ENCODE data around the gene NT5C3A. TPM values are rescaled to one million over a fixed set of nuclear protein-coding genes. Genes with fewer than 3 reads are reported as not detected.
A peak's percentile ranks its signal among the peaks of the same experiment; 100 is the strongest.

Gene NT5C3A
- total RNA-seq, 1 experiment from 2014 or later: 22.0 TPM

DNA sequence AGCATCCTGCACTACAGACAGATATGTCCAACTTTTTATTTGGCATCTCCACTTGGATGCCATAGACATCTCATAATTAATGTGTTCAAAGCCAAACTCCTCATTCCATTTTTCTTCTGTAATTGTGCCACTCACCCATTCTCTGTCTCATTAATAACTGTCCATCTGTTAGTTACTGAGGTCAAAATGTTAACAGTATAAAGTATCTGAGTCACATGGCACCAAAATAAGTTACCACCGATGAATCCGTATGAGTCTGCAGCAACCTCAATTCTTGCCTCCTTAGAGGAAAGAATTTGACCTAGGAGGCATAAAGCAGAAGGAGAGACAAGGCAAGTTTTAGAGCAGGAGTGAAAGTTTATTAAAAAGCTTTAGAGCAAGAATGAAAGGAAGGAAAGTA is 16.5 kb upstream of the NT5C3A start:
- in situ Hi-C loops (cut with HindIII; ENCODE audit: low sequenced_read_pairs): no loop called here
- no peak for DNase-seq (ENCODE audit: low spot score)

DNA sequence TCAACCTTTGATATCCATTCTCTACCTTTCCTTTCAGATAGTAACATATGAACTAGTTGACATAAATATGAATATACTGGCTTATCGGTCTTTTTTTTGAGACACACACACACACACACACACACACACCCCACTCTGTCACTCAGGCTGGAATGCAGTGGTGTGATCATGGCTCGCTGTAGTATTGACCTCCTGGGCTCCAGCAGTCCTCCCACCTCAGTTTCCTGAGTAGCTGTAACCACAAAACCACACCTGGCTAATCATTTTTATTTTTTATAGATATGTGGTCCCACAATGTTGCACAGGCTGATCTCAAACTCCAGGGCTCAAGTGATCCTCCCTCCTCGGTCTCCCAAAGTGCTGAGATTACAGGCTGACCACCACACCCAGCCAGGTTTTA is 14.2 kb upstream of the NT5C3A start:
- in situ Hi-C loops (cut with HindIII; ENCODE audit: low sequenced_read_pairs): no loop called here
- no peak for DNase-seq (ENCODE audit: low spot score)

DNA sequence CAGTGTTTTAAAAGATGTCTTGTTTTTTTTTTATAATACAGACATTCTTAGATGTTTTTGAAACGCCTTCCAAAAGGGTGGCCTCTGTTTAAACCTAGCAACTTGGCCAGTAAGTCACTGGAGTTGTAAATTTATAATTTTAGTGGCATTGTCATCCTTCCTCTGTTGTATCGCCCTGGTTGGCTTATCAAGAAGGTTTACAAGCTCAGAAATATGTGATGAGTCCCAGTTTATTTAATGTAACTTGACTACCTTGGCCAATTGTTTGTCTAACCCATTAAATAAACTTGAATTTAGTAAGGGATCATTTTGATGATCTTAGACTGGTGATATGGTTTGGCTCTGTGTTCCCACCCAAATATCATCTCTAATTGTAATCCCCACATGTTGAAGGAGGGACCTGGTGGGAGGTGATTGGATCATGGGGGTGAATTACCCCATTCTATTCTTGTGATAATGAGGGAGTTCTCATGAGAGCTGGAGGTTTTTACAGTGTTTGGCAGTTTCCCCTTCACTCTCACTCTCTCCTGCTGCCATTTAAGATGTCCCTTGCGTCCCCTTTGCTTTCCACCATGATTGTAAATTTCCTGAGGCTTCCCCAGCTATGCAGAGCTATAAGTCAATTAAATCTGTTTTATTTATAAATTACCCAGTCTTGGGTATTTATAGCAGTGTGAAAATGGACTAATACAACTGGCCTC is 13.4 kb upstream of the NT5C3A start:
- no peak for DNase-seq (ENCODE audit: low spot score)
- in situ Hi-C loops (cut with HindIII; ENCODE audit: low sequenced_read_pairs): no loop called here

DNA sequence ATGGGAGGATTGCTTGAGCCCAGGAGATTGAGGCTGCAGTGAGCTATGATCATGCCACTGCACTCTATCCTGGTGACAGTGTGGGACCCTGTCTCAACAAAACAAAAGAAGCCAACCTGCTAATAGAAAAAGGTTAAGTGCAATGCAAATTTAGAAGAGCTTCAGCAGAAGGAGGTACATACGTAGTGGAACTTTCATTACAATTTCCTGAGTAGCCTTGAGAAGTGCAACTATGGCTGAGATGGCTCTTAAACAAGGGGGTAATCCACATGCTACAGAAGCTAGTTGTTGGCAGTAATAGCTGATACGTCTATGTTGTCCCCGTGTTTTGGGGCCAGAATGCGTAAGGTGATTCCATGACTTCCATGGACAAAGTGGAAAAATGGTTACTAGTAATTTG is 10.7 kb upstream of the NT5C3A start:
- in situ Hi-C loops (cut with HindIII; ENCODE audit: low sequenced_read_pairs): no loop called here
- DNase-seq (ENCODE audit: low spot score): no peak

DNA sequence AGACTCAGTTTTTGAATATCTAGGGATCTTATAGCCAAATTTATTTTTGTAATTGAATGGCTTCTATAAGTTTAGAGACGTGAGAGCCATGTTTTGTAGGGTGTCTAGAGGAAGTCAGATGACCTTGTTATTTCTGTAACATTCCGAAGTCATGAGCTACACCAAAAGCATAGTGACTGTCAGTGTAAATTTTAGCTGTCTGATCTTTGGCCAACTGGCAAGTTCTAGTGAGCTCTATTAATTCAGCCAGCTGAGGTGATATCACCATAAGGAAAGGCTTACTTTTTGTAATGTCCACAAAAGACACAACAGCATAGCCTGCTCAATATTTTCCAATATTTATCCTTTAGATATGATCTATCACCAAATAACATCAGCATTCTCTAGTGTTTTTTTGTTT is 9.9 kb upstream of the NT5C3A start:
- in situ Hi-C loops (cut with HindIII; ENCODE audit: low sequenced_read_pairs): no loop called here

DNA sequence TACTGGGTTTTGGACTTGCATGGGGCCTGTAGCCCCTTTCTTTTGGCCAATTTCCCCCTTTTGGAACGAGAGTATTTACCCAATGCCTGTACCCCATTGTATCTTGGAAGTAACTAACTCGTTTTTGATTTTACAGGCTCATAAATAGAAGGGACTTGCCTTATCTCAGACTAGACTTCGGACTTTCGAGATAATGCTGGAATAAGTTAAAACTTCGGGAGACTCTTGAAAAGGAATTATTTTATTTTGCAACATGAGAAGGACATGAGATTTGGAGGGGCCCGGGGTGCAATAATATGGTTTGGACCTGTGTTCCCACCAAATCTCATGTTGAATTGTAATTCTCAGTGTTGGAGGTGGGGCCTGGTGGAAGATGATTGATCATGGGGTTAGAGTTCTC is 8.3 kb upstream of the NT5C3A start:
- in situ Hi-C loops (cut with HindIII; ENCODE audit: low sequenced_read_pairs): no loop called here

More for the DNA sequence above, 9.9 kb upstream of the NT5C3A start:
- no peak for DNase-seq (ENCODE audit: low spot score)

DNA sequence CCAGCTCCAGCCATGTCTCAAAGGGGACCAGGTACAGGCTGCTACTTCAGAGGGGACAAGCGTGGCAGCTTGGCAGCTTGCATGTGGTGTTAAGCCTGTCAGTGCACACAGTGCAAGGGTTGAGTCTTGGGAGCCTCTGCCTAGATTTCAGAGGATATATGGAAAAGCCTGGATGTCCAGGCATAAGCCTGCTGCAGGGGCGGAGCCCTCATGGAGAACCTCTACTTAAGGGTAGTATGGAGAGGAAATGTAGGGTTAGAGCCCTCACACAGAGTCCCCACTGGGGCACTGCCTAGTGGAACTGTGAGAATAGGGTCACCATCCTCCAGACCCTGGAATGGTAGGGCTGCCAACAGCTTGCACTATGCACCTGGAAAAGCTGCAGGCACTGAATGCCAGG is 7.7 kb upstream of the NT5C3A start:
- in situ Hi-C loops (cut with HindIII; ENCODE audit: low sequenced_read_pairs): no loop called here
- no peak for DNase-seq (ENCODE audit: low spot score)

More for the DNA sequence above, 8.3 kb upstream of the NT5C3A start:
- no peak for DNase-seq (ENCODE audit: low spot score)

DNA sequence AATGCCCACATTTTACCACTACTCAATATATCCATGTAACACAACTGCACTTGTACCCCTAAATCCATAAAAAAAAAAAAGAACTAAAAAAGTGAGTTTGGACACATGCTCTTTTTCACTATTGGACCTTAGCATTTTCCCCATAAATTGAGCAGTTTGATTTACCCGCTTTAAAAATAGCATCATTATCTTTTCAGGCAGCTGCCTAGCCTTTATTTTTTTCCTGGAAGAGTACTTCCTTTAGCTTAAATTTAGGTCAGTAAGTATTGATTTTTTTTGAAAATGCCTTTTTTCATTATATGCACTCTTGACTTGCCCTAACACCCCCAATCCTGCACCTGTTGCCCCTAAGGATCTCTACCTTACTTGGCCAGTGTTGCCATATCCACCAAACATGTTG is 5.3 kb upstream of the NT5C3A start:
- no peak for DNase-seq (ENCODE audit: low spot score)
- in situ Hi-C loops (cut with HindIII; ENCODE audit: low sequenced_read_pairs): no loop called here

DNA sequence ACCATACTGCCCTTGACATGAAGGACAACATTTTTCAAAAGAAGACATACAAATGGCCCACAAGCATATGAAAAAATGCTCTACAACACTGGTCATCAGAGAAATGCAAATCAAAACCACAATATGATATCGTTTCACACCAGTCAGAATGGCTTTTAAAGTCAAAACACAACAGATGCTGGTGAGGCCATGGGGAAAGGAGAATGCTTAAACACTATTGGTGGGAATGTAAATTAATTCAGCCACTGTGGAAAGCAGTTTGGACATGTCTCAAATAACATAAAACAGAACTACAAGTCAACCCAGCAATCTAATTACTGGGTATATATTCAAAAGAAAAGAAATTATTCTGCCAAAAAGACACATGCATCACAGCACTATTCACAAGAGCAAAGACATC is 4.2 kb upstream of the NT5C3A start:
- no peak for DNase-seq (ENCODE audit: low spot score)
- in situ Hi-C loops (cut with HindIII; ENCODE audit: low sequenced_read_pairs): no loop called here

DNA sequence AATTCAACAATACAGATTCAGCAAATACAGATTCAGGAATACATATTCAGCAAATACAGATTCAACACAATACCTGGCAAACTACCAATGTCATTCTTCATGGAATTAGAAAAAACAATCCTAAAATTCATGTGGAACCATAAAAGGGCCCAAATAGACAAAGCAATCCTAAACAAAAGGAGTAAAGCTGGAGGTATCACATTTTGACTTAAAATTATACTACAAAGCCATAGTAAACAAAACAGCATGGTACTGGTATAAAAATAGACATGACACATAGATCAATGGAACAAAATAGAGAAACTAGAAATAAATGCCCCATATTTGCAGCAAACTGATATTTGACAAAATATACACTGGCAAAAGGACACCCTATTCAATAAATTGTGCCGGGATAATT is 3.4 kb upstream of the NT5C3A start:
- in situ Hi-C loops (cut with HindIII; ENCODE audit: low sequenced_read_pairs): no loop called here
- DNase-seq (ENCODE audit: low spot score): no peak

DNA sequence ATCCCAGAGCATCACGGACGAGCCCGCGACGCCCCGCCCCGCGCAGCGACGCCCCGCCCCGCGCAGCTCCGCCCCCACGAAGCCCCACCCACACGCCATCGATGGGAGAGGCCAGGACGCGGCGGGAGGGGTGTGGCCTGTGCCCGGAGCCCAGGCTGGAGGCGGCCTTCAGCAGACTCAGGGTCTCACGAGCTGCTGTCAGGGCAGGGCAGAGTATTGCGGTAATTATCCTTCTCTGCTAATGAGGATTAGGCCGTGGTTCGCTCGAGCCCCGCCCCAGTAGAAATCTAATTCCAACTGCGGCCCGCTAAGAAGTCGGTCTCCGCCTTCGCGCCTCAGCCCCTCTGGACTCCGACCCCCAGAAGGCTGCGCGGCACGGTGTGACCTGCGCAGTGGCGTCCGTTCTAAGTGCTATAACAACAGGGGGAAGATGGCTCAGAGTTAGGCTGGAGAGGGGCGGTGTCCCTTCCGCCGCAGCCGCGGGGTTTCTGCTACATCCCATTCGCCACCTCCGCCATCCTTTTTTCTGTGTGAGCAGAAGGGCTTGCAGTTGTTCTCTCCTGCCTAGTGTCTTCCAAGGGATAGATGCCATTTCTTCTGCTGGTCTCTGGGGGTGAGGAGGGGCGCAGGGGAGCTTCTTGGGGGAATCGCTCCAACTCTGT is 337 bp upstream of the NT5C3A start:
- in situ Hi-C loops (cut with HindIII; ENCODE audit: low sequenced_read_pairs): no loop called here
- peak; percentile 95 for DNase-seq (ENCODE audit: low spot score)

DNA sequence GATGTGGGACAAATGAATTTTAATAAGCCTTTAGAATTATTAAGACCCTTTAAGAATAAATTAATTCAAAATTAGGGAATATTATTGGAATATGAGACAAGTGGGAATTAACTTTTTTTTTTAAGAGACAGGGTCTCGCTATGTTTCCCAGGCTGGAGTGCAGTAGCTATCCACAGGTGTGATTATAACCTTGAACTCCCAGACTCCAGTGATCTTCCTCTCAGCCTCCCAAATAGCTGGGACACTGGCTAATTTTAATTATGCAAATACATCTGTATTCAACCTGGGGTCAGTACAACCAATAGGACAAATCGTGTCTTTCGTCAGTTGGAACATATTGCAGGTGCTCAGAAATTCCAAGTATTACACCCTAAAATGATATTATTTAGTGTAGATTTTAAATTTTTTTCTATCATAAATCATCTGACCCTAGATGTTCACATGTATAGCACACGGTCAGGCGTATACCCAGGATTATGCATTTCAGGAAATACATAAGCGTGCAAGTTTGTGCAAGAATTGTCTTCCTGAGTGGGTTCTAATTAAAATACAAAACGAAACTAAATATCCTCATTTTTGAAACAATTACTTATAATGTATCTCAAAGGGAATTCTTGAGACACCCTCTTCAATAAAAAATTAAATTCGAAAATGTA is 1.2 kb downstream of the NT5C3A start:
- in situ Hi-C loops (cut with HindIII; ENCODE audit: low sequenced_read_pairs): no loop called here
- DNase-seq (ENCODE audit: low spot score): no peak

DNA sequence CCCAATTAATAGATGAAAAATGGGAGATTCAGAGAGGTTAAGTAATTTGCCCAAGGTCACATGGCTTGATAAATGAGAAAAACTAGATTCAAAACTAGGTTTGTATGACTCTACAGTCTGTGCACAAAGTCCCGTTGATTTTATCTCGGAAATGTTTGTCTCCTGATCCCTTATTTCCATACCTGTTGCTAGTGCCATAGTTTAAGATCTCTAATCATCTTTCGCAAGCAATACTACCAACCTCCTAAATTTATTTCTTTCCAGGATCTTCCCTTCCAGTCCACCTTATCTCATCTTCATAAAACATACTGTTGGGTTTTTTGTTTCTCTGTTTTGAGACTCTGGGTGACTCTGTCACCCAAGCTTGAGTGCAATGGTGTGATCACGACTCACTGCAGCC is 2.9 kb downstream of the NT5C3A start:
- in situ Hi-C loops (cut with HindIII; ENCODE audit: low sequenced_read_pairs): no loop called here
- no peak for DNase-seq (ENCODE audit: low spot score)

DNA sequence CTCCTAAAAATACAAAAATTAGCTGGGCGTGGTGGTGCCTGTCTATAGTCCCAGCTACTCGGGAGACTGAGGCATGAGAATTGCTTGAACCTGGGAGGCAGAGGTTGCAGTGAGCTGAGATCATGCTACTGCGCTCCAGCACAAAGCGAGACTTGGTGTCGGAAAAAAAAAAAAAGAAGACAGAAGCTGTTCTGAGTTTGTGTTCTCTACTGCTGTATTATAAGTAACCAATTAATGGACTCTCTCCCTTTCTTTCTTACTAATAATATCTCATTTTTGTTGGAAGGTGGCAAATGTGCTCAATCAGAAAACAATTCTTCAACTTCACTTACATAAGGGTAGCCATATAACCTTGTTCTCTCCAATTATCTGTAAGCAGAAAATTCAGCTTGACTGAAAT is 7.4 kb downstream of the NT5C3A start:
- no peak for DNase-seq (ENCODE audit: low spot score)
- in situ Hi-C loops (cut with HindIII; ENCODE audit: low sequenced_read_pairs): no loop called here

DNA sequence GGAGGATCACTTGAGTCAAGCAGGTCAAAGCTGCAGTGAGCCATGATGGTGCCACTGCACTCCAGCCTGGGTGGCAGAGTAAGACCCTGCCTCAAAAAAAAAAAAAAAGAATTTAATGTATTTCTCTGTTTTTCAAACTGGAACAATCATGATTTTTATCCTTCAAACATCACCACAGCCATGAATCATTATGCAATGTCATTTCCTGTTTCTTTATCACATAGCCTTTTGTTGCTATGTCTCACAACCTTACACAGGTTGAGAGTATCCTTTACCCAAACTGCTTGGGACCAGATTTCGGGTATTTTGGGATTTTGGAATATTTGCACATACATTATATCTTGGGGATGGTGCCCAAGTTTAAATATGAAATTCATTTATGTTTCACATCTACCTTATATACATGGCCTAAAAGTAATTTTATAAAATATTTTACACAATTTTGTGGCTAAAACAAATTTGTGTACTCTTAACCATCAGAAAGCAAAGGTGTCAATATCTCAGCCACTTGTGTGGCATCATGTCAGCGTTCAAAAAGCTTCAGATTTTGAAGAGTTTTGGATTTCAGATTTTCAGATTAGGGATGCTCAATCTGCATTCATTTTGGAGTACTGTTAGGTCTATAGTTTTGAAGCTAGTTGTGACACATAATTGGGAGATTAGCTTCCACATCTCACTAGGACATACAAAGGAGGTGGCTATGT is 8.2 kb downstream of the NT5C3A start:
- no peak for DNase-seq (ENCODE audit: low spot score)
- in situ Hi-C loops (cut with HindIII; ENCODE audit: low sequenced_read_pairs): no loop called here

DNA sequence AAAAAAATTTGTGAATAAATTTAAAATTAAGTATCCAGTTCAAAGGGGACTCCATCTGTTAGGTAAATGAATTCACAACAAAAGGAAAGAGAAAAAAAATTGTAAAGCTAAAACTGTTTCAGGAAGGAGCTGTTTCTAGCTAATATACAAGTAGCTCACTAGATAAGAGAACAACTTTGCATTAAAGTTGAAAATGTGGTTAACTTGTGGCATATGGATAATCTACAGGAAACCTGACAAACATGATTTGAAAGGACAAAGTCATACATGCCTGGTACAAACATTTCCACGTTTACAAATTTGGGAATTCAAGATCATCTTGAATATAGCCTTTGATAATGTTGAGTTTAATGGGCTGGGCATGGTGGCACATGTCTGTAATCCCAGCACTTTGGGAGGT is 8.9 kb downstream of the NT5C3A start:
- DNase-seq (ENCODE audit: low spot score): no peak
- in situ Hi-C loops (cut with HindIII; ENCODE audit: low sequenced_read_pairs): no loop called here

DNA sequence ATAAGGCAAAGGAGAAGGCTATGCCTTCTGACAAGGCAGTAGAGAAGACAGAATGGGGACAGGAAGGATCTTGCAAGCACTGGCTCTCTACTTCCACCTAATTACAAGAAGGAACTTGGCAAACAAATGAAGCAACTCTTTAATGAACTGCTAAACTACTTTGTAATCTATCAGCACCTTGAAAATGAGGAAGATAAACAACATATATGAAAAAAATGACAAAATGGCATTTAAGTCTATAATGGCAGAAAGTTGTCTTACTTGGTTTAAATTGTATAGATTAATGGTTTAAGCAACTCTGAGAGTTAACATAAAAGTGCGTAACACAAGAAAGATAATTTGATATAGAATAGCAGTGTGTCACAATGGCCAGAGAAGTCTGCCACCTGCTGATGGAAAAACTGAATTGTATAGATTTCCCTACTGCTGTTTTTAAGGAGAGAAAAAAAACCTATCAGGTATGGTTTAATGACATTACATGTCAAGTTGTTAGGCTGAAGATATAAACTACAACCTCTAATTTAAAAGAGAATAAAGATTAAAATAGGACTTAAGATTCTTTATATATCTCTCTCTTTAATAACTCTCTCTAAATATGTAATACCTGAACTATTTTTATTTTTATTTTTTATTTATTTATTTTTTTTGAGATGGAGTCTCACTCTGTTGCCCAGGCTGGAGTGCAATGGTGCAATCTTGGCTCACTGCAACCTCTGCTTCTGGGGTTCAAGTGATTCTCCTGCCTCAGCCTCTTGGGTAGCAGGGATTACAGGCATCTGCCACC is 11.8 kb downstream of the NT5C3A start:
- in situ Hi-C loops (cut with HindIII; ENCODE audit: low sequenced_read_pairs): no loop called here
- peak; percentile 27 for DNase-seq (ENCODE audit: low spot score)

DNA sequence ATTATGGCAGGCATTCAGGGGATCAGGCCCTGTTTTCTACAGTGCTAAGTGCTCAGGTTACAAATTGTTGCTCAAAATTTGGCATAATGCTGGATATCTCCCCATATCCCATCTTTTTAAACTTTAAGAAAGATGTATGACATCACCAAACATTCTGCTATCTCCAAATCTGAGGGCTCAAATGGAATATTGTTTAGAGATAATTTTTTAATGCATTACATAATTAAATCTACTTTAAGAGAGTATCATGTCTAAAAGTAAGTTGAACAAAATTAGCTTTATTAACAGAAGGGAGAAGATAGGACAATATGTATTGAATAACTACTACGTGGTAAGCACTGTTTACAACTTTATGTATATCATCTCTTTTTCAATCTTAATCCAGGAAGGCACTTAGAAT is 13.9 kb downstream of the NT5C3A start:
- DNase-seq (ENCODE audit: low spot score): no peak
- in situ Hi-C loops (cut with HindIII; ENCODE audit: low sequenced_read_pairs): no loop called here

DNA sequence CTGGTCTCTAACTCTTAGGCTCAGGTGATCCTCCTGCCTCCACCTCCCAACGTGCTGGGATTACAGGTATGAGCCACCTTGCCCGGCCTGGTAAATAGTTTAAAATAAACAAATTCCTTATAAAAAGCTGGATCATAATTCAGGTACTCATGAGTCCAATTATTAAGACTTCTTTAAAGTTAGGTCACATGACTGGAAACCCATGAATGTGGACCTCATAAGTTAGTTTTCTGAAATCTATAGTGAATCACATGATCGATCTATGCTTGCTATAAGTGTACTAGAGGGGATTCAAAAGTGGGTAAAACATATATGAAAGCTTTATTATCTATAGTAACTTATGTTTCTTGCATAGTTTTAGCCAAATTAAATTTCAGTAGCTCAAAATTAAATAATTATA is 14.3 kb downstream of the NT5C3A start:
- in situ Hi-C loops (cut with HindIII; ENCODE audit: low sequenced_read_pairs): no loop called here
- no peak for DNase-seq (ENCODE audit: low spot score)

All from G401 (cell line).